Body of pancreas (tissue), 4 donors: Measurements from ENCODE around the gene LTB4R2. TPM values are rescaled to one million over a fixed set of nuclear protein-coding genes. Genes with fewer than 3 reads are reported as not detected.

Source experiments
- ATAC-seq: fragments of 150-250 bp; one replicate; pipeline ENCODE4 v1.9.1; 2016
- DNase-seq, 4 donors: peaks; one replicate each; pipeline ENCODE4 v3.0.0-alpha.2; 2019
- H3K27ac ChIP-seq, 4 donors: fragments of 200-600 bp; sonication (generic); 1 replicate in 3 of 4; 2 replicates in 1 of 4; pipeline versions ENCODE4 v1.5.1 to v1.6.1; 2016 to 2019; ENCODE audit warnings: mild to moderate bottlenecking in 1 of 4, mixed read lengths in 1 of 4, moderate library complexity in 1 of 4
- H3K27me3 ChIP-seq, 2 donors: fragments of 200-600 bp; sonication (generic); one replicate each; pipeline ENCODE4 v1.6.0; 2016; ENCODE audit warnings: mild to moderate bottlenecking in 1 of 2
- H3K36me3 ChIP-seq, 2 donors: fragments of 200-600 bp; sonication (generic); replicated peaks in 1 of 2; 2 replicates each; pipeline ENCODE4 v1.5.1; 2016; ENCODE audit warnings: low read depth in 2 of 2; ENCODE audit not compliant: insufficient read depth in 1 of 2
- H3K4me1 ChIP-seq: fragments of 200-600 bp; sonication (generic); one replicate; pipeline ENCODE4 v1.6.0; 2016
- H3K4me3 ChIP-seq, 2 donors: fragments of 200-600 bp; sonication (generic); 1 replicate in 1 of 2; 2 replicates in 1 of 2; pipeline ENCODE4 v1.5.1; 2016 to 2019
- H3K9me3 ChIP-seq, 3 donors: fragments of 200-600 bp; sonication (generic); 1 replicate in 2 of 3; 2 replicates in 1 of 3; pipeline ENCODE4 v1.5.1; 2016
- POLR2A ChIP-seq, 3 donors: fragments of 450-650 bp; IDR thresholded peaks; one replicate each; pipeline ENCODE4 v1.6.1; 2016; ENCODE audit warnings: antibody characterized with exemption in 3 of 3, mild to moderate bottlenecking in 2 of 3
- WGBS, 2 donors: methylation state at CpG; one replicate each; pipeline ENCODE4 v1.1.5; 2017; 5-methylcytosine and 5-hydroxymethylcytosine counted together
- intact Hi-C: fragments of 100-400 bp; cut with DNase I; formaldehyde crosslinking; loops from one replicate; pipeline ENCODE4 v1.15.1; 2023
- total RNA-seq, 2 donors: library from RNA; depleted of rRNA; stranded (reverse); fragments of >200 nt; gene quantifications; one replicate each; pipeline ENCODE4 v1.1.0, GENCODE V29; 2016
- TF ChIP-seq, protein P1 (sequence below), 7 experiments: fragments of 450-650 bp in 4 of 7; fragments of 200-600 bp in 3 of 7; sonication (generic) in 3 of 7; IDR thresholded peaks; one replicate each; pipeline ENCODE4 v1.5.1; 2016 to 2019; ENCODE audit warnings: antibody characterized with exemption in 7 of 7

LTB4R2 gene
- total RNA-seq, 2 donors from 2014 or later: 10.9 to 31.3 TPM

DNA sequence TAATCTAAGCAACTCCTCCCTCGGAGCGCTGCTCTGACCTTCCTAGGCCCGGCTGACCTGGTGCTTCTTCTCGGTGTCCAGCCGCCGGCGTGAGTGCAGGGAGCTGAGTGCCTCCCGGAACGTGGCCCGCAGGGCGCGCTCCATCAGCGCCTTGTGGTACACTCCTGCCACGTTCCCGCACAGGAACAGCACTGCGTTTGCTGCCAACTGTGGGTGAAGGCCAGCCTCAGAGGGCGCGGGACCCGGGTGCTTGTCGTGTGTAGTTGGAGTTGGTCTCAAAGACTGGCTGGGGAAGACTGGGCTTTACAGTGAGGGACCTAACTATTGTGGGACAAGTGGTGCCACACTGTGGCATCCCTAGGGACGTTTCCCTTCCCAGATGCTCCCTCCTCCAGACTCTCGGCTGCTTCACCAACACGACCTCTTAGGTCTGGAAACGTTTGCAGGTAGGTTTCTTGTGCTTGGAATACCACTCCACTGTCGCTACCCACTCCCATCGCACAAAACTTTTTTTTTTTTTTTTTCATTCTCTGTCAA lies 21.9 kb downstream of the LTB4R2 start:
- TF ChIP-seq, protein P1, sequence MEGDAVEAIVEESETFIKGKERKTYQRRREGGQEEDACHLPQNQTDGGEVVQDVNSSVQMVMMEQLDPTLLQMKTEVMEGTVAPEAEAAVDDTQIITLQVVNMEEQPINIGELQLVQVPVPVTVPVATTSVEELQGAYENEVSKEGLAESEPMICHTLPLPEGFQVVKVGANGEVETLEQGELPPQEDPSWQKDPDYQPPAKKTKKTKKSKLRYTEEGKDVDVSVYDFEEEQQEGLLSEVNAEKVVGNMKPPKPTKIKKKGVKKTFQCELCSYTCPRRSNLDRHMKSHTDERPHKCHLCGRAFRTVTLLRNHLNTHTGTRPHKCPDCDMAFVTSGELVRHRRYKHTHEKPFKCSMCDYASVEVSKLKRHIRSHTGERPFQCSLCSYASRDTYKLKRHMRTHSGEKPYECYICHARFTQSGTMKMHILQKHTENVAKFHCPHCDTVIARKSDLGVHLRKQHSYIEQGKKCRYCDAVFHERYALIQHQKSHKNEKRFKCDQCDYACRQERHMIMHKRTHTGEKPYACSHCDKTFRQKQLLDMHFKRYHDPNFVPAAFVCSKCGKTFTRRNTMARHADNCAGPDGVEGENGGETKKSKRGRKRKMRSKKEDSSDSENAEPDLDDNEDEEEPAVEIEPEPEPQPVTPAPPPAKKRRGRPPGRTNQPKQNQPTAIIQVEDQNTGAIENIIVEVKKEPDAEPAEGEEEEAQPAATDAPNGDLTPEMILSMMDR (IDR thresholded peaks at IDR 0.05): no peak
- TF ChIP-seq POLR2A (IDR thresholded peaks at IDR 0.05): no peak

DNA sequence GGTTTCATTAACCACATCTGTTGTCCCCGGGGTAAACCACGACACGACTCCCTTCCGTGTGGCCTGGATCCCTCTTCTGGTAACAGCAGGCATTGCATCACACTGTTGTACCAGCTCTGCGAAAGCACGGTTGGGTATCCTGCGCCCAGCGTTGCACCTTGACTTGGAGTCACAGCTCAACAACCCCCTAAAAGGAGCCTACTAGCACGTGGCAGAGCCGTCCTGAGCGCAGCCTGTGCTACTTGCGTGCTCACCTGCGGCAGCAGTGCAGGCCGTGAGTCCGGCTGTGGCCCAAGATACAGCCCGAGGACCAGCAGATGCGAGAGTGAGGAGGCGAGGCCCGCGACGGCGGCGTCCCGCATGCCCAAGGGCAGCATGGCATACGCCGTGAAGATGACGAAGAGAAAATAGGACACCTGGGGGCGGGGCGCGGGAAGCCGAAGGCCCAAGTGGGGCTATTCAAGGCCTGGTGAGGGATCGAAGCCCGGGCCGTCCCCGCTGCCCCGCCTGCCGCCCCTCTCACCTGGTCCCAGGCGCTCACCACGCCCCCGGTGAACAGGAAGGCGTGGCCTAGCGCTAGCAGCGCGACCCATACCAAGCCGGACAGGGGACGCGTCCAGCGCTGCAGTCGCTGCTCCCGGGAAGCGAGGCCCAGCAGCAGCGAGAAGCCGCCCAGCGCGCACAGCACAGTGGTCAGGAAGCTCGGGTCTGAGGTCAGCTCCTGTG lies 22.5 kb downstream of the LTB4R2 start:
- Histone ChIP-seq H3K4me1 (peaks cover 35% of the 10 kb centered on the region), H3K9me3 (no peaks in the 10 kb centered on the region), H3K27ac (no peak overlapping the region), H3K4me3 (no peak overlapping the region), H3K36me3 (no peaks in the 10 kb centered on the region), H3K27me3 (peaks cover 4 to 5% of the 10 kb centered on the region in 2 donors)
- TF ChIP-seq POLR2A (IDR thresholded peaks at IDR 0.05): no peak
- TF ChIP-seq, protein P1 (IDR thresholded peaks at IDR 0.05): peak; percentile 60 to 88 (median 73)
- DNase-seq (peak; percentile 78 to 83 (median 82)), ATAC-seq (peak; percentile 82)
- 17 to 18% methylated on average over 40 to 55 of the region's 56 CpGs for WGBS, 2 donors
- intact Hi-C loops: loop anchor here (10.0 kb wide), 1 partner anchor 102 kb away; no protein-coding TSS in a partner anchor

More for the DNA sequence above, 21.9 kb downstream of the LTB4R2 start:
- 39 to 47% methylated on average over 26 of the region's 26 CpGs for WGBS, 2 donors
- no peak for DNase-seq
- Histone ChIP-seq H3K4me1 (peaks cover 35% of the 10 kb centered on the region), H3K4me3 (no peak overlapping the region), H3K27ac (no peak overlapping the region), H3K27me3 (peaks cover 4 to 5% of the 10 kb centered on the region in 2 donors), H3K9me3 (no peaks in the 10 kb centered on the region), H3K36me3 (no peaks in the 10 kb centered on the region)
- intact Hi-C loops: loop anchor here (10.0 kb wide), 1 partner anchor 103 kb away; no protein-coding TSS in a partner anchor
- ATAC-seq: no peak

DNA sequence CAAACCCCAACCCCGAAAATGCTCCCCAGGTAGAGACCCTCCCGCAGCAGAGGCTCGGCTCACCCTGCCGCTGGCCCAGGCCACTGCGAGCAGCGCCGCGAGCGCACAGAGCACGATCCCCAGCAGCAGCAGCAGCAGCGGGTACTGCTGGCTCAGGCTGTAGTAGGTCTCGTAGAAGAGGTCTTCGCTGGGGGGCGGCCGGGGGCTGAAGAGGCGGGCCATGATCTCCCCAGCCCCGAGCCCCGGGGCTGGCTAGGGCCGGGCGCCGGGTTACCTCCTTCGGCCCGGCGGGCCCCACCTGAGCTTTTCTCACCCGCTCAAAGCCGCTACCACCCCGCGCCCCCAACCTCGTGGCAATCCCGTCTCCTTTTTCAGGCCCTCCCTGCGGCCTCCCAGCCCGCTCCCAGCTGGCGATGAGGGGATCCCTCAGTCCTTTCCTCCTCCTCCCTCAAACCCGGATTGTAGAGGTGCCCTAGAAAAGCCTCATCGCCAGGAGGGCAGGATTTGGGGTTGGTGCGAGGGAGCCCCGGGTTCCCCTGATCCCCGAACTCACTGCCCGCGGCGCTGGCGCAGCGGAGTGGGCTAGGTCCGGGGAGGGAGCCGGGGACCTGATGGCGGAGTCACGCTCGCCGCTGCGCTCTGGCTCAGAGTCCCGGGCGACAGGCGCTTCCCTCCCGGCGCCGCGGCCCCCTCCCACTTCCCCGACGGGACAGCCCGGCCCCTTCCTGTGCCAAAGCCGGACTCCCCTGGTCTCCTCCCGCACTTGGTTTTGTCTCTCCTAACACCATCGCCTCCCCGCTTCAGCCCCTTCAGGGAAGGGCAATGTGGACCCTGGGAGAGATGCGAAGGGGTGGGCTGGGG lies 24.7 kb downstream of the LTB4R2 start, which contains the start of gene ADCY4:
Gene ADCY4, minus strand, starts transcription at position 641 of the 861 bp plus-strand sequence. Its CDS starts 419 bp downstream, at position 222.
- H3K9me3 ChIP-seq: no peaks in the 10 kb centered on the region
- 12 to 22% methylated on average over 16 to 63 of the region's 65 CpGs for WGBS, 2 donors
- H3K27ac ChIP-seq: peak within 1 kb of the TSS in 1 of 4 donors; percentile 44
- H3K27me3 ChIP-seq: peaks cover 4 to 5% of the 10 kb centered on the region in 2 donors
- intact Hi-C loops: loop anchor here (10.0 kb wide), 1 partner anchor 100 kb away; no protein-coding TSS in a partner anchor
- H3K4me1 ChIP-seq: peaks cover 49% of the 10 kb centered on the region
- no peaks in the 10 kb centered on the region for H3K36me3 ChIP-seq
- DNase-seq (no peak), ATAC-seq (no peak)
- TF ChIP-seq POLR2A (IDR thresholded peaks at IDR 0.05): peak in 2 of 3 donors; percentile 31 to 42
- TF ChIP-seq, protein P1 (IDR thresholded peaks at IDR 0.05): no peak
- H3K4me3 ChIP-seq: no peak within 1 kb of the TSS

DNA sequence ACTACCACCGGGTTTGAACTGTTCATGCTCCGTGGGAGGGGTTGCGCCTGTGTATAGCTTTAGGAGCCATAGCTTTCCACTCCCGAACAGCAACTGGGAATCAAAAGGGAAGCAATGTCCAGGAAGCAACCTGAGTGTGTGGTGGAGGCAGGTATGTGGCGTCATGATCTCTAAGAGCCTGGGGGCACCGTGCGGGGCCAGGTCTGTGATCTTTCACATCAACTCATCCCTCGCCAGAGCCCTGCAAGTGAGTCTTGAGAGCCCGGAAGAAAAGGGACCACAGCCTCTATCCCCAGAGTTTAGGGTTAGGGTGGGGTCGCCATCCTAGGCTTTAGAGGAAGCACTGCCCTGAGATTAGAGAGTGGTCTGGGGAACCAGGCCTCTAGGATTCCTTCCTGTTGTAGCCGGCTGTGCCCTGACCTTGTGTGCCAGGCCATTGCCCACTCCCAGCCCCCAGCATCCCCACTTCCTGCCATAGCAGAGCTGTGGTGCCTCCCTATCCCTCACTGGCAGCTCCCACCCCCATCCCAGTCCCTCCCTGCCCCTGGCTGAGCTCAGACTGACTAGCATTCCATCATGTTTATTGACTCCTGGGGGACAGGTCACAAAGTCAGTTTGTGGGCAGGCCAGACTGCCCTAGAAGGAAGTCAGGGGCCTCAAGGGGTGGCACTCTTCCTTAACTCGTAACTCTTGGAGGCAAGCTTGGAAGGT lies 25.7 kb downstream of the LTB4R2 start:
- 62 to 78% methylated on average over 6 to 12 of the region's 12 CpGs for WGBS, 2 donors
- peaks cover 54% of the 10 kb centered on the region for H3K4me1 ChIP-seq
- DNase-seq (no peak), ATAC-seq (no peak)
- peak overlapping the region in 1 of 4 donors; percentile 24 for H3K27ac ChIP-seq
- no peaks in the 10 kb centered on the region for H3K36me3 ChIP-seq
- H3K27me3 ChIP-seq: peaks cover 4 to 5% of the 10 kb centered on the region in 2 donors
- TF ChIP-seq, protein P1 (IDR thresholded peaks at IDR 0.05): no peak
- TF ChIP-seq POLR2A (IDR thresholded peaks at IDR 0.05): no peak
- no peaks in the 10 kb centered on the region for H3K9me3 ChIP-seq
- no peak overlapping the region for H3K4me3 ChIP-seq
- intact Hi-C loops: loop anchor here (10.0 kb wide), 1 partner anchor 99 kb away; no protein-coding TSS in a partner anchor
